ENCODE data around the gene DISC1. TPM values are rescaled to one million over a fixed set of nuclear protein-coding genes. Genes with fewer than 3 reads are reported as not detected.

DISC1 gene
- total and polyA plus RNA-seq, 2 donors (not counting 3 experiments of a cell fraction or from before 2014, with no cell fraction given), result 3.3 to 14.7 TPM

GRCh38 chr1:231682779-231683178 lies 56.2 kb downstream of the DISC1 start:
- POLR2A ChIA-PET, result no interaction called here
- Histone ChIP-seq H3K9me3 (replicated peaks; ENCODE audit: control insufficient read depth, insufficient read depth, low read length) (no peaks in the 10 kb centered on the region), H3K79me2 (ENCODE audit: control insufficient read depth, insufficient read depth, low read length) (no peaks in the 10 kb centered on the region), H3K27ac (ENCODE audit: insufficient read depth, low read depth, low read length) (no peak overlapping the region), H3K9ac (replicated peaks; ENCODE audit: extremely low read depth, insufficient read depth, low read length) (no peak overlapping the region), H4K20me1 (replicated peaks; ENCODE audit: control insufficient read depth, extremely low read depth, insufficient read depth, low read length) (no peaks in the 10 kb centered on the region), H3K36me3 (ENCODE audit: control insufficient read depth in 2 of 2, extremely low read depth in 1 of 2, insufficient read depth in 2 of 2, low read length in 2 of 2) (no peaks in the 10 kb centered on the region), H3K4me2 (ENCODE audit: insufficient read depth, low read length) (no peak overlapping the region), H3K9me1 (replicated peaks; ENCODE audit: control insufficient read depth, extremely low read depth, insufficient read depth, low read length) (no peaks in the 10 kb centered on the region), H2AFZ (ENCODE audit: low read depth, low read length) (no peak overlapping the region), H3K4me3 (replicated peaks in 1 of 3; ENCODE audit: insufficient read depth in 1 of 3, low read depth in 1 of 3, low read length in 3 of 3) (no peak overlapping the region), H3K27me3 (ENCODE audit: control insufficient read depth in 2 of 2, insufficient read depth in 2 of 2, low read length in 2 of 2) (no peaks in the 10 kb centered on the region), H3K4me1 (ENCODE audit: control insufficient read depth, extremely low read depth, insufficient read depth, low read length) (no peaks in the 10 kb centered on the region)
- no peak for TF ChIP-seq FOS (IDR thresholded peaks at IDR 0.05; ENCODE audit: borderline replicate concordance, insufficient read depth, low read length)
- TF ChIP-seq CTCF (IDR thresholded peaks at IDR 0.05; ENCODE audit: extremely low read depth in 1 of 2, insufficient read depth in 1 of 2, low read depth in 1 of 2, low read length in 2 of 2), result no peak
- no peak for TF ChIP-seq GATA2 (IDR thresholded peaks at IDR 0.05; ENCODE audit: insufficient read depth, insufficient read length, low read depth, low read length)
- TF ChIP-seq MYC (IDR thresholded peaks at IDR 0.05; ENCODE audit: low read depth, low read length), result no peak
- no peak for TF ChIP-seq POLR2A (IDR thresholded peaks at IDR 0.05; ENCODE audit: low read depth, low read length)
- no peak for TF ChIP-seq JUN (IDR thresholded peaks at IDR 0.05; ENCODE audit: borderline replicate concordance, insufficient read depth, insufficient read length, low read depth)
- TF ChIP-seq EZH2 (IDR thresholded peaks at IDR 0.05; ENCODE audit: borderline replicate concordance, low read depth, low read length, severe bottlenecking), result no peak
- TF ChIP-seq POLR2AphosphoS5 (IDR thresholded peaks at IDR 0.05; ENCODE audit: insufficient read depth, low read depth, low read length), result no peak
- intact Hi-C loops (cut with micrococcal nuclease), result no loop called here
- DNase-seq (ENCODE audit: low read depth, low spot score) (no peak), FAIRE-seq (no peak)
- CTCF ChIA-PET, result no interaction called here
- BruUV-seq (replicated peaks), result no TSS peak
- dilution Hi-C loops (cut with MboI; ENCODE audit: extremely low pct_ligation_motif_present, low sequenced_read_pairs), result no loop called here
